Endodermal cell (in vitro differentiated cells): Measurements from ENCODE around the gene IGF2BP3. TPM values are rescaled to one million over a fixed set of nuclear protein-coding genes. Genes with fewer than 3 reads are reported as not detected.
A peak's percentile ranks its signal among the peaks of the same experiment; 100 is the strongest.
"Not testable (repeated sequence)": the region's sequence is repeated elsewhere in the genome, so short reads cannot be mapped to it uniquely, and the experiment has no call there.

Experiments used
- DNase-seq: peaks from one replicate; pipeline ENCODE4 v3.0.0-alpha.2; 2017
- H3K27ac ChIP-seq: 2 replicates; pipeline ENCODE4 v1.5.1; 2013; ENCODE audit warnings: mild to moderate bottlenecking, low read depth, low read length, moderate library complexity
- H3K27me3 ChIP-seq: 2 replicates; pipeline ENCODE4 v1.6.1; 2013; ENCODE audit warnings: mild to moderate bottlenecking, low read length, moderate library complexity; ENCODE audit not compliant: insufficient read depth, control insufficient read depth, poor library complexity, severe bottlenecking
- H3K36me3 ChIP-seq: 2 replicates; pipeline ENCODE4 v1.7.0; 2013; ENCODE audit warnings: mild to moderate bottlenecking, low read length, moderate library complexity; ENCODE audit not compliant: control insufficient read depth, insufficient read depth
- H3K4me1 ChIP-seq: one replicate; pipeline ENCODE4 v1.7.0; 2013; ENCODE audit warnings: low read length; ENCODE audit not compliant: control insufficient read depth, insufficient read depth
- H3K4me3 ChIP-seq: 2 replicates; pipeline ENCODE4 v1.5.1; 2013; ENCODE audit warnings: mild to moderate bottlenecking, low read length, moderate library complexity
- H3K9ac ChIP-seq: 2 replicates; pipeline ENCODE4 v1.6.1; 2013; ENCODE audit warnings: mild to moderate bottlenecking, low read length, moderate library complexity; ENCODE audit not compliant: poor library complexity, severe bottlenecking; ENCODE audit errors: extremely low read depth
- H3K9me3 ChIP-seq: 2 replicates; pipeline ENCODE4 v1.6.1; 2013; ENCODE audit warnings: mild to moderate bottlenecking, low read length, moderate library complexity; ENCODE audit not compliant: control insufficient read depth
- H3K27ac Mint-ChIP-seq: 2 replicates; pipeline ENCODE4 v1.8.0; 2020; ENCODE audit warnings: mixed read lengths
- H3K27me3 Mint-ChIP-seq: 2 replicates; pipeline ENCODE4 v1.8.0; 2021; ENCODE audit warnings: mild to moderate bottlenecking, mixed read lengths; ENCODE audit not compliant: insufficient read depth
- H3K36me3 Mint-ChIP-seq: 2 replicates; pipeline ENCODE4 v1.8.0; 2020; ENCODE audit warnings: low read depth, mixed read lengths
- H3K4me1 Mint-ChIP-seq: 2 replicates; pipeline ENCODE4 v1.8.0; 2020; ENCODE audit warnings: mixed read lengths
- H3K4me3 Mint-ChIP-seq: 2 replicates; pipeline ENCODE4 v1.8.0; 2020; ENCODE audit warnings: mild to moderate bottlenecking, moderate library complexity, mixed read lengths
- H3K9me3 Mint-ChIP-seq: 2 replicates; pipeline ENCODE4 v1.8.0; 2020; ENCODE audit warnings: mild to moderate bottlenecking, mixed read lengths
- WGBS, 2 experiments: methylation state at CpG; one replicate each; pipeline versions ENCODE4 v1.1.5 to v1.1.7; 2013; ENCODE audit warnings: missing lambda C conversion rate in 2 of 2, mixed read lengths in 1 of 2; ENCODE audit not compliant: insufficient coverage in 1 of 2, insufficient read length in 1 of 2; 5-methylcytosine and 5-hydroxymethylcytosine counted together
- long read RNA-seq, 4 experiments: library from polyadenylated mRNA in 2 of 4; library from RNA in 1 of 4; library from capped mRNA in 1 of 4; stranded (forward) in 3 of 4; unstranded in 1 of 4; transcript quantifications; one replicate each; pipeline ENCODE4 v2.0.0, GENCODE V29; 2020 to 2021; ENCODE audit warnings: inconsistent platforms in 1 of 4
- polyA plus RNA-seq, 2 experiments: library from polyadenylated mRNA; stranded (reverse); fragments of 50-300 nt; gene quantifications; one replicate each; pipeline ENCODE4 v1.2.3, GENCODE V29; 2013
- total RNA-seq, 2 donors: library from RNA; stranded (reverse); fragmentation: NEBNext Ultra II Directional in 1 of 2; extraction: Animal tissue kit (Norgen Biotek cat#: 25700) in 1 of 2; gene quantifications; 2 replicates in 1 of 2; 3 replicates in 1 of 2; pipeline ENCODE4 v1.2.1, GENCODE V29; 2021
- TF ChIP-seq, protein P1 (sequence below): fragments of 200-600 bp; sonication (generic); conservative IDR thresholded peaks from 2 replicates; pipeline ENCODE4 v1.5.0; 2021; ENCODE audit warnings: antibody characterized with exemption, mild to moderate bottlenecking

The IGF2BP3 gene
- total RNA-seq = 100 to 1,000 TPM; 114 to 123 TPM
- 96.3 TPM for polyA plus RNA-seq (2013, experiment 1 of 2)
- 93.1 TPM for polyA plus RNA-seq (2013, experiment 2 of 2)
- long read RNA-seq, experiment 1, partial matches to known transcripts = 5 of 34 reads
- long read RNA-seq, experiment 1, other reads (novel, unspliced or antisense) = 29 of 34 reads
- long read RNA-seq, experiment 2, full-length matches to known transcripts = 25 of 52 reads
- long read RNA-seq, experiment 2, partial matches to known transcripts = 16 of 52 reads
- long read RNA-seq, experiment 2, other reads (novel, unspliced or antisense) = 11 of 52 reads
- long read RNA-seq, experiment 3, full-length matches to known transcripts = 173 of 259 reads
- long read RNA-seq, experiment 3, partial matches to known transcripts = 36 of 259 reads
- long read RNA-seq, experiment 3, other reads (novel, unspliced or antisense) = 50 of 259 reads
- long read RNA-seq, experiment 4, partial matches to known transcripts = 12 of 54 reads
- long read RNA-seq, experiment 4, other reads (novel, unspliced or antisense) = 42 of 54 reads

DNA sequence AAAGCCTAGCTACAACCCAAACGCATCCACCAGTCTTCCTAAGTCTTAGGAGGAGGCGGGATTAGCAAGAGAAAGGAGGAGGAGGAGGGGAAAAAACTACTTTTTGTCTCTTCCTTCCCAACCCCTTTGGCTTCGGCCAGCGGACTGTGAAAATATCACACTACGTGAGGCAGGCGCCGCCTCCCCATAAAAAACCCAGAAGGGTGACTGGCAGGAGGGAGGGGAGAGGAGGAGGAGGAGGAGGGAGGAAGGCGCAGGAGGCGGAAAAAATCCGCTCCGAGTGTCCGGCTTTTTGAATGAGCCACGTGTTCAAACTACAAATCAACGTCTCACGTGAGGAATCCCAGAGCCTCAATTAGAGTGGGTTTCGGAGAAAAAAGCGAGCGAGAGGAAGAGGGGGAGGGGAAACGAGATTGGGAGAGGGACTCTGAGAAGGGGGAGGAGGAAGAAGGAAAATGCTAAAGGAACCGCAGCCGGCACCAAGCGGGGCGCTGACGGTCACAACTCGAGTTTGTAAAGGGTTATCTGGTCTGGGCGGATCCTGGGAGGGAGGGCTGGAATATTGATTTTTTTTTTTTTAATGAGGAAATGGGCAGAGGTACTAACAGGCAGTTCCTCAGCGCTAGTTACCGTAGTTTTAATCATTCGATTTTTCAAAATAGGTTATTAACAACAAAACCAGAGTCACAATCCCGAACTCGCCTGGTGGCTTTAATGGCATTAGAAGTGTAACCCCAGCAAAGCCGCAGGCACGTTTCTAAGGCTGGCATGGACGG is at the start of gene IGF2BP3:
IGF2BP3 (minus strand) TSS at position 162 of the 776 bp plus-strand sequence. CDS start 381 bp downstream, outside the sequence.
- WGBS, 2 experiments = 0 to 1% methylated on average over 14 to 32 of the region's 34 CpGs
- H3K27ac ChIP-seq = peak within 1 kb of the TSS; percentile 91
- H3K9ac ChIP-seq = peak within 1 kb of the TSS; percentile 93
- Mint-ChIP-seq H3K27me3 (no peaks in the 10 kb centered on the region), H3K4me3 (peak within 1 kb of the TSS; percentile 94), H3K27ac (peak within 1 kb of the TSS; percentile 98), H3K36me3 (no peaks in the 10 kb centered on the region), H3K9me3 (no peaks in the 10 kb centered on the region), H3K4me1 (peaks cover 17% of the 10 kb centered on the region)
- TF ChIP-seq, protein P1, sequence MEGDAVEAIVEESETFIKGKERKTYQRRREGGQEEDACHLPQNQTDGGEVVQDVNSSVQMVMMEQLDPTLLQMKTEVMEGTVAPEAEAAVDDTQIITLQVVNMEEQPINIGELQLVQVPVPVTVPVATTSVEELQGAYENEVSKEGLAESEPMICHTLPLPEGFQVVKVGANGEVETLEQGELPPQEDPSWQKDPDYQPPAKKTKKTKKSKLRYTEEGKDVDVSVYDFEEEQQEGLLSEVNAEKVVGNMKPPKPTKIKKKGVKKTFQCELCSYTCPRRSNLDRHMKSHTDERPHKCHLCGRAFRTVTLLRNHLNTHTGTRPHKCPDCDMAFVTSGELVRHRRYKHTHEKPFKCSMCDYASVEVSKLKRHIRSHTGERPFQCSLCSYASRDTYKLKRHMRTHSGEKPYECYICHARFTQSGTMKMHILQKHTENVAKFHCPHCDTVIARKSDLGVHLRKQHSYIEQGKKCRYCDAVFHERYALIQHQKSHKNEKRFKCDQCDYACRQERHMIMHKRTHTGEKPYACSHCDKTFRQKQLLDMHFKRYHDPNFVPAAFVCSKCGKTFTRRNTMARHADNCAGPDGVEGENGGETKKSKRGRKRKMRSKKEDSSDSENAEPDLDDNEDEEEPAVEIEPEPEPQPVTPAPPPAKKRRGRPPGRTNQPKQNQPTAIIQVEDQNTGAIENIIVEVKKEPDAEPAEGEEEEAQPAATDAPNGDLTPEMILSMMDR = no peak
- no peaks in the 10 kb centered on the region for H3K9me3 ChIP-seq
- H3K4me1 ChIP-seq = no peaks in the 10 kb centered on the region
- H3K27me3 ChIP-seq = no peaks in the 10 kb centered on the region
- H3K36me3 ChIP-seq = no peaks in the 10 kb centered on the region
- DNase-seq = peak; percentile 95
- peak within 1 kb of the TSS; percentile 99 for H3K4me3 ChIP-seq

DNA sequence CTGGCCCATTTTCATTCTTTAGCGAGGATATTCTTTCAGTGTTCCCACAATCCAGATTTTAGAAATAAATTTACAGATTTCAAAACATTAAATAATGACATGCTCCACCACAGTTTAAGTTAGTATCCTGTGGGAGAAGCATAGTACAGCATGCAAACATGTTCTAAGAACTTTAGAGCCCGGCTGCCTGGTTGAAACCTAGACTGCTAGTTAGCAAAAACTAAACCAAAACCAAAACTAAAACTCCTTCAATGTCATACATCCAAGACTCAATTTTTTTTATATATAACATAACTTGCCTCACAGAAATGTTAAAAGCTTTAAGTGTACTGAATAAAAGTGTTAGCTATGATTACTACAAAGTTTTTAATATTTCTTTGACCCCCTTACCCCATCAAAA is 44.5 kb upstream of the IGF2BP3 start:
- Mint-ChIP-seq H3K9me3 (peaks cover 4% of the 10 kb centered on the region), H3K36me3 (peaks cover 88% of the 10 kb centered on the region), H3K4me3 (no peak overlapping the region), H3K27me3 (no peaks in the 10 kb centered on the region), H3K27ac (peak overlapping the region; percentile 64), H3K4me1 (no peaks in the 10 kb centered on the region)
- no peaks in the 10 kb centered on the region for H3K27me3 ChIP-seq
- no peak overlapping the region for H3K4me3 ChIP-seq
- H3K27ac ChIP-seq = no peak overlapping the region
- DNase-seq = no peak
- WGBS, 2 experiments = 86 to 93% methylated on average over 1 to 2 of the region's 2 CpGs
- TF ChIP-seq, protein P1 = no peak
- peaks cover 8% of the 10 kb centered on the region for H3K9me3 ChIP-seq
- H3K36me3 ChIP-seq = peaks cover 93% of the 10 kb centered on the region
- H3K4me1 ChIP-seq = no peaks in the 10 kb centered on the region
- no peak overlapping the region for H3K9ac ChIP-seq

DNA sequence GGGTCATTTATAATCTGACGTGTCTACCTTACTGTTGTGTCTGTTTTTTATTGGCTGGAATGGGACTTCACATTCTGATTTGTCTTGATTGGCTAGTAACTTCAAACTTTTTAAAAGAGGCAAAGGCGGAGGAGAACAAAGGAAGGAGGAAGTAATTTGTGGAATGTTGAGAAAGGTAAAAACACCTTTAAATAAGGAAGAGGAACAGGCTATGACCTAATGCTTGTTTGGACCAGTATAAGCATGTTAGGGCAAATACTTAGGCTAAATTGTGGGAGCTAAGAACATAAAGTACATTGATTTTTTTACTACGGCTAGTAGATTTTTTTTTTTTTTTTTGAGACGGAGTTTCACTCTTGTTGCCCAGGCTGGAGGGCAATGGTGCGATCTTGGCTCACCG is 43.5 kb upstream of the IGF2BP3 start:
- H3K27me3 ChIP-seq, H3K4me1 ChIP-seq, H3K4me3 ChIP-seq, H3K9me3 Mint-ChIP-seq, DNase-seq, H3K27me3 Mint-ChIP-seq, H3K9ac ChIP-seq, H3K9me3 ChIP-seq, H3K4me1 Mint-ChIP-seq, H3K27ac ChIP-seq, H3K4me3 Mint-ChIP-seq: not testable (repeated sequence)
- Mint-ChIP-seq H3K27ac (peak overlapping the region; percentile 12), H3K36me3 (peaks cover 90% of the 10 kb centered on the region)
- peaks cover 93% of the 10 kb centered on the region for H3K36me3 ChIP-seq
- WGBS, 2 experiments = 99 to 100% methylated on average over 2 to 6 of the region's 6 CpGs
